Right renal cortex interstitium (tissue), 3 donors: ENCODE results near the gene GPR156. TPM values are rescaled to one million over a fixed set of nuclear protein-coding genes. Genes with fewer than 3 reads are reported as not detected.

Experiments used
- DNase-seq, 3 donors: peaks; one replicate each; pipeline ENCODE4 v3.0.0-alpha.2; 2013; ENCODE audit warnings: low read depth in 3 of 3, low spot score in 2 of 3
- polyA plus RNA-seq, 3 donors: library from polyadenylated mRNA; unstranded; fragments of 120-200 nt; gene quantifications; one replicate each; pipeline ENCODE4 v1.2.1, GENCODE V29; 2013; ENCODE audit not compliant: insufficient read length in 3 of 3

Gene GPR156
- polyA plus RNA-seq, 3 donors = 2.3 to 3.6 (median 2.9) TPM

DNA sequence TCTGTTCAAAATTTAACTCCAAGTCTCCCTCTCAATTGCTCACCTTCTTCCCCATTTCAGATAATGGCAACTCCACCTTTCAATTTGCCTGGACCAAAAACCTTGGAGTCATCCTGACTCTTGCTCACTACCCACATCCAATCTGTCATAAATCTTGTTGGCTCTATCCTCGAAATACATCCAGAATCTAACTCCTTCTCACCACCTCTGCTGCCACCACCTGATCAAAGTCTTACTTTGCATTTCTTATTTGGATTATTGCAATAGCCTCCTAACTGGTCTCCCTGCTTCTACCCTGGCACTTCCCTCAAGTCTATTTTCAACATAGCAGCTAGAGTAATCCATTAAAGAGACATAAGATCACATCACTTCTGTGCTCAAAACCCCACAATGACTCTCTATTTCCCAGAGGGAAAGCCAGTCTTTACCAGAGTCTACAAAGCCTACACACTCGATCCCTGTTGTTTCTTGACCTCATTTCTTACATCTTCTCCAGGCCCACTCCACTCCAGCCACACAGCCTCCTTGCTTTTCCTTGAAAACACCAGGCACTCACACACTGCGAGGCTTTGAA is 86.6 kb downstream of the GPR156 start:
- no peak for DNase-seq

DNA sequence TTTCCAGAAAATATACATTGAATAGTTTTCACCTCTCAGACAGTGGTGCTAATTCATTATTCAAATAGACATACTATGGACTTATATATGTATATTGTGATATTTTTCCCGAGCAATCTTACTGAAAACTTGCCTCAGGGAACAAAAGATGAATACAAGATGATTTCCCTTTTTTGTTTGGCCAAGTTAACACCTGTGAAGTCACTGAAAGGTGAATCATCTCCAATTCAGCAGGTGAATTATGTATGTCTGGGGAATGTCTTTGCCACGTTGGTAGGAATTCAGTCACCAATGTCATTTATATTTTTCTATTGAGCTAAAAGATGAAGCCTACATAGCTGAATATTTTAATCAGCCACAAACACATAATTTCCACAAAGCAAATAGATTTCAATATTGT is 88.2 kb downstream of the GPR156 start:
- DNase-seq = no peak

DNA sequence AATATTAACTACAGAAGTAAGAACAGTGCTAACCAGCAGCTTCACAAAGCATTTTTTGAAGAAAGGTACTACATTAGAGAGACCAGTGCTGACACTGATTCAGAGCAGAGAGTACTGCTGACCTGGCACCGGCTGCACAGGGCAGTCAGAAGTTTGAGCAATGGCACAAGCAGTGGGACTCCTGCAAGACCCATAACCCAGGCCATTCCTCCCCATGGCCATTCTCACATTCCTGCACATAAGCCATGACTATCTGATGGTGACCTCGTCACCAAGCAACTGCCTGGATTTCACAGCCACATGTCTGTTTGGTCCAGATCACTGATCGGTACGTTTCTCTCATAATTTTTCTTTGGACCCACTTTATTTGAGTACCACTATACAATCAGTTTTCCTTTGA is 88.7 kb downstream of the GPR156 start:
- DNase-seq = no peak

DNA sequence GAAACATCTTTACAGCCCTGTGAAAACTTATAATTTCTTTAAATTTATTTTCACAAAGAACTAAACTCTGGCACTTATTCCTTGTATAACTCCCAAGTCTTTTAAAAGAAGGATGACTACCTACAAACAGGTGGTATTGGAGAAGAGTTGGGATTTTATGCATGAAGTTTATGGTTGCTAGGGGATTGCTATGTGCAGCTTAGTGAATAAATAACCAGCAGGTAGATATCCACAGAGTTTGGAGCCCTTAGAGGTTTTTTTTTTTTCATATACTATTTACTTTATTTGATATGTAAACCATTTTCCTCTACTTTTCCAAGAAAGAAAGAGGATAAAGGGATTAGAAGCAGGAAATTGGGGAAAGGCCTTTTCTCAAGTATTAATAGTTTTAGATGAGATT is 91.5 kb downstream of the GPR156 start:
- DNase-seq = no peak

DNA sequence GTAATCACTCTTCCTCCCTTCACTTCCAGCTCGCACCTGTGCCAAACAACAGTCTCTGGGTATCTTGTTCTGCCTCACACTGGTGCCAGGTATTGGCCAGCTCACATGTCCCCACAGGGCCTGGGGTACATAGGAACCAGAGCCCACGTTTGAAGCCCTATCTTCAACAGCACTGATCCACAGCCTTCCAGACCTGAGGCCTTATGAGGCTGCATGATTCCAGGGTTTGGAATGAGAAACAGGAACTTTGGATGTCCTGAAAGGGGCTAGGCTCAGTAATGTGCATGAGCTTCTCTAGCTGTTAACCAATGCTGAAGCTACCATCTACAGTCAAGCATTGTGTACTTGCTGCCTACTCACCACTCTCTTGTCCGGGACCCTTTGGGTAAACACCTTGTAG is 92.4 kb downstream of the GPR156 start:
- no peak for DNase-seq

DNA sequence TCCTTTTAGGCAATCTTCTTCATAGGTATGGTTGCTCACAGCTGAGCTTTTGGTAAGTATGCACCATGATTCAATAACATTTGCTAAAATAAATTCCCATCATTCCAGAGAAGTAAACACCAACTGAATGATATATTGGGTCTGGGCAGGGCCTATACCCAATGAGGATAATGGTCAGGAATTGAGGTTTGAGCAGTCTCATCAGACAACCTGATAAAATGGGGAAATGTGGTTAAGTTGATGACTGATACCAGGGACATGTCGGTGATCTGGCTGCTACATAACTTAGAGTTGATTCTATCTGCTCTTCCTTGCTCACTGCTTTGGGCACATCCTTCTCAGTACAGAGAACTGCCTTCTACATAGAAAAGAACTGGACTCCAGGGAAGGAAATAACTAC is 92.9 kb downstream of the GPR156 start:
- DNase-seq = no peak

DNA sequence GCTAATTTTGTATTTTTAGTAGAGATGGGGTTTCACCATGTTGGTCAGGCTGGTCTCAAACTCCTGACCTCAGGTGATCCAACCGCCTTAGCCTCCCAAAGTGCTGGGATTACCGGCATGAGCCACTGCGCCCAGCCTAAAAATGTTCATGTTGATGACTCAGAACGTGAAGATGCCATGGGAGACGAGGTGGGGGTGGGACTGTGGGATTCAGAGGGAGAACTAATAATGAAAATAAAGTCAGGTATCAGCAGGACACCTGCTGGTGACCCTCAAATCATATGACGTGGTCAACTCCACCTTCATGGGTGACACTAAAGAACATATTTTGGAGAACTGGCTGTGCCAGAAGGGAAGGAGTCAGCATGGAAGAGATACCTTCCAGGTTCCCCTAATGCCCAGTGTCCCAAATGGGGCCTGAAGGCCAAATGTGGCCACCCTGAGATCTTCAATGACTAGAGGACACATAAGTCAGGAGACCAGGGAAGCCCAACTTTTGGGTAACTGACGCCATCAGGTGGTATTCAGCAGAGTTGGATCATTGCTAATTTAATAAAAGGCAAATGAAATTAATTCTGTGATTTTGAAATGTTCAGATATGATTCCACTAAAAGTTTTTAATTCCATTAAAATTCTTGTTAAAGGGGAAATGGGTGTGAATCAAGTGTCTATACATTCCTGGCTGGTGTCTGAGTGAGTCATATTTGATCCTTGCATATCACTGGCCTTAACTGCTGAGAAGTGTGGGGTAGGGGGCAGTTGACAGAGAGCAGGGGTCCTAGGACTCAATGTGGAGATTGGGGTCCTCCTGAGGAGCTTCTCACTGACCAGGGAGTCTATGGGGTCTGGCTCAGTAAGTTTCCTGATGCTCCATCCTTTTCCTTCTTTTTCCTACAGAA is 102.2 kb downstream of the GPR156 start:
- no peak for DNase-seq

DNA sequence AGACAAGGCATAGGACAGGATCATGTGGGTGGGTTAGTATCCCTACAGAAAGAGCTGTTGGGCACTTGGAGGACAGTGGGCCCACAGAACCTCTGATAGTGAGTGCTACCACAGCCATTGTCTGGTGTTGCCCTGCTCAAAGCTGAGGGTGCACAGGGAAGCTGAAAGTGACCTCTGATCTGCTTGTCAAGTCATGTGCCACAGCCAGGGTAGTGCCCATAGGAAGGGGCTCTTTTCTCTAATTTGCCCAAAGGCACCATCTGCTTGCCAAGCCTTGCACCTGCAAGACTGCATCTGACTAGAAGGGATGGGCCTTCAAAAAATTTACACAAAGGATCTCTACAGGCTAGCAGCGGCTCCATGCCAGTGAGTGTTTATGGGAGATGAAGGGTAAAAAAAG is 103.4 kb downstream of the GPR156 start:
- DNase-seq = no peak

DNA sequence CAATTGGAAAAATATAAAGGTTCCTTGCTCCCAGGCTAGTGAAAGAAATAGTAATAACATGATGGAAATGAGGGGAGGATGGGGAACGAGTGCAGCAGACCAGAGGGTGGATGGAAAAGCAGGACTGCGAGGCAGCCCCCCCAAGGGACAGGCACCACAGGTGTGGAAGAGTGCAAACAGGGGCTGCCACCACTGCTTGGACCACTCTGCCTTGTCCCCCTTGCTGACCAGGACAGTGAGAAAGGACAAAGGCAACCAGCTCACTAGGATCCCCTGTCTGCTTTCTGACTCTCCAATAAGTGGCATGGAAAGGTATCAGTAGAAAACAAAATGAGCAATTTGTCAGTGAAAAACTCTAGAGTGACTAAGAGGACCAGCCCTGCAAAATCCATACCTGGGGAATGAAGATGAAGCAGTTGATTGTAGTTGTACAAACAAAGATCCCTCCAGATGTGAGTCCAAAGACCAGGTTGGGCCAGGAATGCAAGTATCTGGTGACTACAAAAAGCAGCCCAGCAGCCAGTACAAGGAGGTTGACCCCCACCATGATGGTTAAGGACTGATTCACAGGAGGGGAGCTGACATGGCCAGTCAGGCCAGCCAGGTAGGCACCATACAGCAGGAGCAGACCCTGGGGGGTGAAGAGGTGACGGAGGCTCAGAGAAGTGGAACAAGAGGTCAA is 104.2 kb downstream of the GPR156 start:
- no peak for DNase-seq

DNA sequence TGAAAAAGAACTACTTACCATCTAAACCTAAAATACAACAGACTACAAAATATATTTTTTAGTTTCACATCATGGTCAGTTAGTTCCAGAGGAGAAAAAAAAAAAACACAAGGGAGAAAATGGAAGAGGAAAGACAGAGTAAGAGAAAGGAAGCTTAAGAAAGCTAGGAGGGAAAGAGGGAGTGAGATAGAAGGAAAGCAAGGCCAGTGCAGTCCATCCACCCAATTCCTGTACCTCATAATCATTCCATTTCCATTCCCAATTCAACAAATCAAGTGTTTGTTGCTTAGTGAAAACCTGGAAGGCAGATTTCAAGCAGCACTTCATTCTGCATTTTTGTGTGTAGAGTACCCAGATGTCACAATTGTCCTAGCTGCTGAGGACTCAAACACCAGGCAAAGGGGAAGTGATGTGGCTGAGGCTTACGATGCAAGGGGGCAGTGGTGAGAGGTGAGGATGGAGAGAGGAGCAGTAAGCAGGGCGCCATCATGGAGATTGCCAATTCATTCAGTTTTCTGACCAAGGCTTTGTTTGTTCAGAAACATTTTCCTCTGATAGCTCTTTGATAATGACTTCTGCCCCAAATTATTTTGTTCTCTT is 107.2 kb downstream of the GPR156 start:
- no peak for DNase-seq

DNA sequence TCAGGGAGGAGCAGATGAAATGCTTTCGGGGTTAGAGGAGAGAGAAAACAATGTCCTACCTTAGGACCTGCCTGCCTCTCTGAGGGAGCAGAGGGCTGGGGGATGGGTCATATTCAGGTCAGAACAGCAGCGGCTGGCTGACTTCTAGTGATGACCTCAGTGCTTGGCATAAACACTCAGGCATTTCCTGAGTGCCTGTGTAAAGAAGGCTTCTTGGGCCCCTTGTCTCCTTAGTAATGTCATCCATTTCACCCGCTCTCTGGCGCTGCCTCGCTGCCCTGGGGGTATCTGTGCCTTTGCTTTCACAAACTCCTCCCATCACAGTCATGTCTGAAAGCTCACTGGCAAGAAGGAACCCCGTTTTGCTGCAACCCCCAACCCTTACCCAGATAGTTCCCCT is 107.9 kb downstream of the GPR156 start:
- DNase-seq = no peak

DNA sequence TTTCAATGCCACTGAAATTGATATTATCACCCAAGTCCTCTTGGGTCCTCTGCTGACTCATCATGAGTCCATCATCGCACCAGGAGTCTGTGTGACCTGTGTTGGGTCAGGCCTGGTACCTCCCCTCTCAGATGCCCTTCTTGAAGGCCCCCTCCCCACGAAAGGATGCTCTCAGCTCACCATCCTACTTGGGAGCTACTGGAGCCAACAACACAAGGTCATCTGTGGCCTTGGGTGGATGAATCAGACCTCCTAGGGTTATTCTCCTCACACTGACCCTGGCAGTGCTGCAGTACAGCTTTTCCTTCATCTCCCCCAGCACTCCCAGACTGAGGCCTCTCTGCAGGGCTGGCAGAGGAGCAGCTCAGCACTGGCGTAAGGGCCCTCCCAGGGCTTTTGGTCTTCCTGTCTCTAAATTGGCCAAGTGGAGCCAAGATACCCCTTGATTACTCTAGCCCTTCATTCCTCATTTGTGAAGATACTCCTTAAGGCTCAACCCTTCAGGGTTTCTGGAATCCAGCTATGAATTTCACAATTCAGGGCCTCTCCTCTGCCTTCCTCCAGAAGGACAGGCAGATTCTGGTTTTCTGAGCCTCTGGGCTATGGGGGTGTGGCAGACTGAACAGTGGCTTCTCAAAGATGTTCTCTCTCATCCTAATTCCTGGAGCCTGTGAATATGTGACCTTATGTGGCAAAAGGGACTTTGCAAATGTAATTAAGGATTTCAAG is 110.0 kb downstream of the GPR156 start:
- DNase-seq = no peak

DNA sequence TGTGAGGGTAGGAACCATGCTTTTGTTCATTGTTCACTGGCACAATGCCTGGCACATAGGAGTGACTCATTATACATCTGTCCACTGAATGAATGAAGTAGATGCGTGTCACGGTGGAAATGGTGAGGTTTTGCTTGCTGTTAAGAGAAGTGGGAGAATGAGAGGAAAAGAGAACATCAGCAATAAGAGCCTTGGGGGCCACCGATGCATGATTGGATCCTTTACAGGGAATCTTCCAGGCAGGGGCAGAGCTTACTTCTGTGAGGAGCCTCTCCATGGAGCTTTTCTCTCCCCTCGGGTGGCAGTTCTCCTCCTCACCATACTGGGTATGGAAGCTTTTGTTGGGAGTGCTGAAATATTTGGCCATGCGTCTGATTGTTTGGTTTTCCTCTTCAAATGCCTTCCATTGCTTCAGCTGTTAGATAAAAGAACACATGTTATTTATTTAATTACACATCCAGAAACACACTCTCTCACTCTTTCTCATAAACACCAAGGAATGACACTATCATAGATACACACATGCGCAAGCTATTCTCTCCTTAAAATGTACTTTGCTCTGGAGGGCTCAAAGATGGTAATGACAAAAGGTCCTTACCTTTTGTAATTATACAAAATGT is 111.9 kb downstream of the GPR156 start:
- DNase-seq = no peak

DNA sequence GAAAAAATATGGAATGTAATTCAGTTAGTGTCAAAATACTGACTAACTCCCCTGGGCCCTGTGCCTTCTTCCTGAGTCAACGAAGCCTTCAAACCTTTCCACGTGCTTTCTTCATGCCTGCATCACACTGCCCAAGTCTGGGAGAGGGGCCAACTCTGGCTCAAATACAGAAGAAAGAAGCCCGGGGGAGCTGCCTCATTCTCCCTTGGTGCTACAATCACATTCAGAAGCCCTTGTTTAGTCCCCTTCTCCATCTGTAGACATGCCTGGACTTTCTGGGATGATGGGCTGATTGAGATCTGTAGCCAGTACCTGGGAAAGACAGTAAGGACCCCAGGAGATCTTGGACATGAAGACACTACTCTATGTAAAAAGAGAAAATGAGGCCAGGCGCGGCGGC is 113.0 kb downstream of the GPR156 start:
- DNase-seq = no peak

DNA sequence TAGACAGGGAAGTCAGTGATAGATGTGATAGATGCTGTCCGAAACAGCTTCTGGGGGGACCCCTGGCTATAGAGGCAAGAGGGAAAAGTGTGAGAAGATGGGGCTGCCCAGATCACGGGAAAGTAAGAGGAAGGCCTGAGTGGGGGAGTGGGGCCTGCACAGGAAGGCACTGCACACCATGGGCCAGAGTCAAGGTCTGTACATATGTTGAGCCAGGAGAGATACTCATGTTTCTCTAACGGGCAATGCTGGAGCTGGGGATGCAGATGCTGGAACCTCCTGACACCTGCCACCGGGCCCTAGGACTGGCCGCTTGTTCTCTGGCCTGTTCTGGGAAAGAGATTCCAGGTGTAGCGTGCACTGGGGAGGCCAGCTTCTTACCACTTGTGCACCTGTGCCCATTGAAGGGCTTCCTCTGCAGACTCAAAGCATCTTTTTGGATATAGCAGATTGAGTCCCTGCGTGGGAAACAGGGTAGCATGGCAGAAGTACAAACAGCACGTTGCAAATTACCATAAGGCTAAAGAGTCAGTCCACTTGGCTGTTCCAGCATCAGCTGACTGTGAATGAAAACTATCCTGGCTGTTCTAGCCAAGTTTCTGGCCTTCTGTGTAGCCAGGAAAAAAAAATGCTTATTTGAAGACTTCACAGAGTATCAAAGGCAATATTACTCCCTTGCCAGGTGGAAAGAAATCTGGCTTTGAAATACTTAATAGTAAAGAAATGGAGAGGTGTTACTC is 113.7 kb downstream of the GPR156 start:
- no peak for DNase-seq

DNA sequence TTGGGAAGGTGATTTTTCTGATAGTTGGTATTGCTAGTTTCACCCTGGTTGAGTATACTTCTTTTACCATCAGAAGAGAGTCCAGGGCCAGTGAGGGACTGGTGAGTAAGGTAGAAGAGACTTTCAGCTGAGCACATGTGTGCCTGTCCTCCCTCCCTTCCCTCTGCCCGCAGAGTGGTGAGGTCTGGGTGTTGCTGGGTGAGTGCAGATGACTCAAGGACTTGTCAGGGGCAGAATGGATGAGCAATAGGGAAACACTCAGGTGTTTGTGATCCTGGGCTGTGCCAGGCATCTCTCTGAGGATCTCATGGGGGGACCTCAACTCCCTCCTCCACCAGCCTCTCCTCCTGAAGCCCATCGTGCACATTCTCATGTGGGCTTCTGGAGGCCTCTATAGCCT is 114.8 kb downstream of the GPR156 start:
- DNase-seq = no peak

DNA sequence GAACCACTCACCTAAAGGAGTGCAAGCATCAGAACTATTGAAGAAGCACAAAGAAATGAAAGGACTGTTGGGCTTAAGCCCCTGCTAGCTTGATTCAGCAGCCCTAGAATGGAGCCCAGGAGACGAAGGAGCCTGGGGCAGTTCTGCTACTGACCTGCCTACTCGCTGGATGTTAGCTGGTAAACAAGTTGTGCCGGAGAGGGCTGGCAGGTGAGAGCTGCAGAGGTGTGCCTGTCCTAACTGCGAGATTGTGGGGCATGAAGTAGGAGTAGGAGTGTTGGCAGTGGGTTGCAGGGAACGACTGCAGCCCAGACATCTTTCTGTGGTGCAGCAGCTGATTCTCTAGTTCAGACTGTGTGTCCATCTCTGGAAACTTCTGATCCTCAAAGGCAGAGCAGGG is 115.6 kb downstream of the GPR156 start:
- DNase-seq = no peak

DNA sequence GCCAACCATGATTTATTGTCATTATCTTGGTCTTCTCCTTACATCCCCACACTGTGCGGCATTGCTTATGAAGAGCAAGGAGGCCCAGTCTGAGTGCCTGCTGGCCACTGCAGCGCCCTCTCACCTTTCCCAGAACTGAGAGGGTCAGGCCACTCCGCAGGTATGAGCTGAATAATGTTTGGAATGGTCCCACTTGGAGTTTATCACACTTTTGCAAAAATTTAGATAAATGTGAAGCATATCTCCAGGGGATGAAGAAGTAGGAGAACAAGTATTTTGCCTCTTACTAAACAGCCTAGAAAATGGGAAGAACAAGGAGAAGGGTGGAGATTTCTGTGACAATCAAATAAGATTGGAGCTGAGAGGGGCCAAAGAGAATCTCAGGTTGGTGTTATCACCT is 116.4 kb downstream of the GPR156 start:
- no peak for DNase-seq

DNA sequence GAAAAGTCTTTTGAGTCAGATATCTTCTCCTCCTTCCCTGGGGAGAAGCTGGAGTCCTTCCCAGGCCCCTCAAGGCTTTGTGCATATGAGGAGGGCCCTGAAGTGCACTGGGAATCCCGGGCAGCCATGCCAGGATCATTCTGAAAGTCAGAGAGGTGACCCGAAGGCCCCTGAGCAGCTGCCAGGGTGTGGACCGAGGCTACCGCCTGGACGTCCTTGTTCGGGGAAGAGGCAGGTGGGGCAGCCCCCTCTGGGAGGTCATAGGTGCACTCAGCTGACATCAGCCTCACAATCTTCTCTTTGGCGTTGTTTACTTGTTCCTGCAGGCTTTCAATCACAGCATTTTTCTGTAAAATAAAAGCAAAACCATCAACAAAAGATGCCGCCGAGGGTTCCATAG is 117.0 kb downstream of the GPR156 start:
- no peak for DNase-seq

DNA sequence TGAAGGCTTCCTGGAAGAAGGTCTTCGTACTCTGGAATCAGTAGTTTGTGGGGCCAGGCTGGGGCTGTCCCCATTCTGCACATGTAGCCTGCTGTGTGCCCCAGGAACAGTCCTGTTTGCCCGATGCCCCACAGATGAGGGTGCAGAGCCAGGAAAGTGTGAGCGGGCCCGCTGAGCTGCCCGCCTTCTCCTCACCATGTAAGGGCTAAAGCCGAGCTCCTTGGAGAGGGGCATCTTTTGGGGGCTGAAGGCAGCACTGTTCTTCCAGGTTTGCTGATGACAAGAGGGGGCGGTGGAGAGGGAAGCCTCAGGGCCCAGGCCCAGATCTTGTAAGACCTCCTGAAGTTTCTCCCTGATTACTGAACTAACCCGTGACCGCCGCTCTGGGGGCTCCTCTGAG is 117.5 kb downstream of the GPR156 start:
- DNase-seq = no peak
